SU-DHL-6 (cell line): Measurements from ENCODE around the gene C19orf33.

Source experiments
- H2AFZ ChIP-seq: fragments of 200-600 bp; sonication (generic); 2 replicates; pipeline ENCODE4 v1.6.1; 2014; ENCODE audit warnings: low read depth, mild to moderate bottlenecking, moderate library complexity, mixed read lengths, antibody characterized with exemption, low read length; ENCODE audit not compliant: severe bottlenecking
- H3F3A ChIP-seq: fragments of 200-600 bp; shearing (Covaris generic); 2 replicates; pipeline ENCODE4 v1.6.0; 2016; ENCODE audit warnings: antibody characterized with exemption, mild to moderate bottlenecking; ENCODE audit not compliant: insufficient read depth
- H3K27ac ChIP-seq: fragments of 200-600 bp; sonication (generic); 2 replicates; pipeline ENCODE4 v1.5.1; 2016; ENCODE audit warnings: low read depth, mild to moderate bottlenecking, low read length, moderate library complexity, mixed read lengths
- H3K27me3 ChIP-seq: fragments of 200-600 bp; sonication (generic), shearing (Covaris generic); 2 replicates; pipeline ENCODE4 v1.6.0; 2014; ENCODE audit warnings: mild to moderate bottlenecking, low read length
- H3K36me3 ChIP-seq: fragments of 200-600 bp; sonication (generic); 2 replicates; pipeline ENCODE4 v1.6.1; 2014; ENCODE audit warnings: mild to moderate bottlenecking, low read length, mixed read lengths
- H3K4me2 ChIP-seq: fragments of 300-600, 200-600 bp; shearing (Covaris generic), sonication (generic); 2 replicates; pipeline ENCODE4 v1.6.0; 2014; ENCODE audit warnings: low read length, low read depth, mild to moderate bottlenecking; ENCODE audit not compliant: poor library complexity, severe bottlenecking
- H3K4me3 ChIP-seq: fragments of 200-600 bp; sonication (generic); 2 replicates; pipeline ENCODE4 v1.5.1; 2014; ENCODE audit warnings: antibody characterized with exemption, low read length, mild to moderate bottlenecking, mixed read lengths; ENCODE audit not compliant: insufficient read depth, poor library complexity, severe bottlenecking
- H3K79me2 ChIP-seq: fragments of 200-600 bp; sonication (generic); 2 replicates; pipeline ENCODE4 v1.6.1; 2014; ENCODE audit warnings: mild to moderate bottlenecking, low read length, moderate library complexity; ENCODE audit not compliant: insufficient read depth
- H3K9ac ChIP-seq: fragments of 200-600 bp; sonication (generic); 2 replicates; pipeline ENCODE4 v1.7.0; 2014; ENCODE audit warnings: mild to moderate bottlenecking, low read length
- H3K9me2 ChIP-seq: fragments of 200-600 bp; sonication (generic); replicated peaks from 2 replicates; pipeline ENCODE4 v1.6.1; 2014; ENCODE audit warnings: low read length; ENCODE audit not compliant: insufficient read depth
- H3K9me3 ChIP-seq: fragments of 200-600 bp; sonication (generic); 2 replicates; pipeline ENCODE4 v1.6.1; 2014; ENCODE audit warnings: low read length, mixed read lengths; ENCODE audit not compliant: insufficient read depth
- H4K20me1 ChIP-seq: fragments of 200-600 bp; sonication (generic); 2 replicates; pipeline ENCODE4 v1.6.1; 2014; ENCODE audit warnings: low read depth, mild to moderate bottlenecking, antibody characterized with exemption, low read length, moderate library complexity, mixed read lengths
- CTCF ChIP-seq: fragments of 200-600 bp; sonication (generic); IDR thresholded peaks from one replicate; pipeline ENCODE4 v1.5.1; 2017; ENCODE audit warnings: antibody characterized with exemption, mild to moderate bottlenecking, low read length, moderate library complexity; ENCODE audit not compliant: insufficient read depth, poor library complexity, severe bottlenecking
- EZH2phosphoT487 ChIP-seq: fragments of 200-600 bp; sonication (generic), shearing (Covaris generic); conservative IDR thresholded peaks from 2 replicates; pipeline ENCODE4 v1.6.1; 2018; ENCODE audit warnings: mild to moderate bottlenecking, antibody characterized with exemption, low read length, moderate library complexity, mixed read lengths

The C19orf33 gene

DNA sequence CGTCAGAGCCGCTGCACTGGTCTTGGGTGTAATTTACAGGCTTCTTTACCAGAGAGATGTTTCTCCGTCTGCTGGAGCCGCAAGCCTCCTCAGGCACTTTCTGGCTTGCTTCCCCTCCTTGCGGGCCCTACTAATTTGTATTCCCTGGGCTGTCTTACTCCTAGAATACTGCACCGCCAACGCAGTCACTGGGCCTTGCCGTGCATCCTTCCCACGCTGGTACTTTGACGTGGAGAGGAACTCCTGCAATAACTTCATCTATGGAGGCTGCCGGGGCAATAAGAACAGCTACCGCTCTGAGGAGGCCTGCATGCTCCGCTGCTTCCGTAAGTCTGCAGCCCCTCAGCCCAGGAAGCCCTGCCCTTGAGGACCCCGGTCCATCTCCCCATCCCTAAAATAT lies 14.1 kb upstream of the C19orf33 start:
- Histone ChIP-seq H3K79me2 (no peaks in the 10 kb centered on the region), H2AFZ (no peak overlapping the region)

GRCh38 chr19:38290631-38291147 lies 13.4 kb upstream of the C19orf33 start:
- Histone ChIP-seq H2AFZ (no peak overlapping the region), H3K36me3 (no peaks in the 10 kb centered on the region), H3F3A (no peaks in the 10 kb centered on the region)

More for the DNA sequence above, 14.1 kb upstream of the C19orf33 start:
- Histone ChIP-seq H3K4me3 (no peak overlapping the region), H3K27me3 (no peaks in the 10 kb centered on the region), H3K9me3 (no peaks in the 10 kb centered on the region), H3K9me2 (no peaks in the 10 kb centered on the region), H4K20me1 (no peaks in the 10 kb centered on the region), H3K27ac (no peak overlapping the region), H3K9ac (no peak overlapping the region), H3K36me3 (no peaks in the 10 kb centered on the region), H3F3A (no peaks in the 10 kb centered on the region), H3K4me2 (no peak overlapping the region)
- TF ChIP-seq CTCF, result no peak
- no peak for TF ChIP-seq EZH2phosphoT487

GRCh38 chr19:38291855-38292254 lies 12.2 kb upstream of the C19orf33 start:
- TF ChIP-seq CTCF (no peak), EZH2phosphoT487 (no peak)
- Histone ChIP-seq H4K20me1 (no peaks in the 10 kb centered on the region), H2AFZ (no peak overlapping the region), H3F3A (no peaks in the 10 kb centered on the region), H3K27ac (no peak overlapping the region), H3K79me2 (no peaks in the 10 kb centered on the region), H3K4me3 (no peak overlapping the region), H3K36me3 (no peaks in the 10 kb centered on the region), H3K4me2 (no peak overlapping the region), H3K9me3 (no peaks in the 10 kb centered on the region), H3K27me3 (no peaks in the 10 kb centered on the region), H3K9me2 (no peaks in the 10 kb centered on the region), H3K9ac (no peak overlapping the region)

More at GRCh38 chr19:38290631-38291147, 13.4 kb upstream of the C19orf33 start:
- no peaks in the 10 kb centered on the region for H3K27me3 ChIP-seq
- H3K79me2 ChIP-seq, result no peaks in the 10 kb centered on the region
- no peak for TF ChIP-seq EZH2phosphoT487
- no peak for TF ChIP-seq CTCF
- H3K9ac ChIP-seq, result no peak overlapping the region
- no peaks in the 10 kb centered on the region for H3K9me2 ChIP-seq
- no peak overlapping the region for H3K4me2 ChIP-seq
- H3K9me3 ChIP-seq, result no peaks in the 10 kb centered on the region
- H3K4me3 ChIP-seq, result no peak overlapping the region
- no peak overlapping the region for H3K27ac ChIP-seq
- no peaks in the 10 kb centered on the region for H4K20me1 ChIP-seq
